ENCODE data around the gene TNFSF12. TPM values are rescaled to one million over a fixed set of nuclear protein-coding genes. Genes with fewer than 3 reads are reported as not detected.

TNFSF12 gene
- total RNA-seq, 3 donors from 2014 or later = 11.6 to 69.4 (median 15.8) TPM

- Histone ChIP-seq H3K4me3 (no peak overlapping the region), H3K36me3 (ENCODE audit: low read depth) (no peaks in the 10 kb centered on the region), H3K9me3 (peaks cover 15% of the 10 kb centered on the region), H3K4me1 (ENCODE audit: low read depth) (peaks cover 8% of the 10 kb centered on the region)
- intact Hi-C loops (cut with DNase I, micrococcal nuclease) = no loop called here
- DNase-seq (no peak), ATAC-seq (no peak)
- TF ChIP-seq CTCF (IDR thresholded peaks at IDR 0.05) = no peak
These were observed 18.6 kb upstream of the TNFSF12 start for GRCh38 chr17:7530023-7530900.

GRCh38 chr17:7538050-7538449 is 10.8 kb upstream of the TNFSF12 start:
- no peaks in the 10 kb centered on the region for H3K36me3 ChIP-seq (ENCODE audit: low read depth)
- H3K4me3 ChIP-seq = no peak overlapping the region
- peaks cover under 1% of the 10 kb centered on the region for H3K4me1 ChIP-seq (ENCODE audit: low read depth)
- no peak for DNase-seq
- H3K9me3 ChIP-seq = peaks cover 16% of the 10 kb centered on the region
- intact Hi-C loops (cut with DNase I, micrococcal nuclease) = no loop called here
- no peak for TF ChIP-seq CTCF (IDR thresholded peaks at IDR 0.05)
- ATAC-seq = no peak

GRCh38 chr17:7538891-7539545 is 9.8 kb upstream of the TNFSF12 start:
- no peak for ATAC-seq
- Histone ChIP-seq H3K9me3 (peaks cover 16% of the 10 kb centered on the region), H3K4me1 (ENCODE audit: low read depth) (no peaks in the 10 kb centered on the region), H3K4me3 (no peak overlapping the region), H3K36me3 (ENCODE audit: low read depth) (no peaks in the 10 kb centered on the region)
- no peak for TF ChIP-seq CTCF (IDR thresholded peaks at IDR 0.05)
- no peak for DNase-seq
- intact Hi-C loops (cut with DNase I, micrococcal nuclease) = no loop called here

GRCh38 chr17:7541074-7541621 is 7.7 kb upstream of the TNFSF12 start:
- H3K36me3 ChIP-seq (ENCODE audit: low read depth) = no peaks in the 10 kb centered on the region
- peaks cover 16% of the 10 kb centered on the region for H3K9me3 ChIP-seq
- no peaks in the 10 kb centered on the region for H3K4me1 ChIP-seq (ENCODE audit: low read depth)
- no peak for TF ChIP-seq CTCF (IDR thresholded peaks at IDR 0.05)
- H3K4me3 ChIP-seq = no peak overlapping the region
- DNase-seq = no peak
- ATAC-seq = no peak
- intact Hi-C loops (cut with DNase I, micrococcal nuclease) = no loop called here

GRCh38 chr17:7544911-7545310 is 3.9 kb upstream of the TNFSF12 start:
- Histone ChIP-seq H3K4me1 (ENCODE audit: low read depth) (peaks cover 4% of the 10 kb centered on the region), H3K36me3 (ENCODE audit: low read depth) (no peaks in the 10 kb centered on the region), H3K4me3 (no peak overlapping the region), H3K9me3 (no peaks in the 10 kb centered on the region)
- TF ChIP-seq CTCF (IDR thresholded peaks at IDR 0.05) = no peak
- intact Hi-C loops (cut with DNase I, micrococcal nuclease) = no loop called here
- no peak for ATAC-seq
- DNase-seq = no peak
